ENCODE data around the gene YPEL1. TPM values are rescaled to one million over a fixed set of nuclear protein-coding genes. Genes with fewer than 3 reads are reported as not detected.
A peak's percentile ranks its signal among the peaks of the same experiment; 100 is the strongest.
"Not testable (repeated sequence)": the region's sequence is repeated elsewhere in the genome, so short reads cannot be mapped to it uniquely, and the experiment has no call there.

Gene YPEL1
- total RNA-seq, 2 experiments from 2014 or later = 7.2 to 21.6 TPM

- H3K27me3 Mint-ChIP-seq = no peaks in the 10 kb centered on the region
- H3K36me3 Mint-ChIP-seq = no peaks in the 10 kb centered on the region
- no peak overlapping the region for H3K27ac Mint-ChIP-seq
- no peak for ATAC-seq
- no peak overlapping the region for H3K4me3 Mint-ChIP-seq
- no peak for DNase-seq
- H3K4me1 Mint-ChIP-seq = peaks cover 11% of the 10 kb centered on the region
- CTCF ChIA-PET = interaction anchor here (1.0 to 1.5 kb wide), 6 partner anchors 14 to 226 kb away, joined by 3 to 5 read pairs (median 3); partner anchors contain the start of gene PPM1F
- no peaks in the 10 kb centered on the region for H3K9me3 Mint-ChIP-seq (ENCODE audit: low read depth)
Measured at GRCh38 chr22:21727159-21727558, 8.4 kb downstream of the YPEL1 start.

- peak; percentile 76 for DNase-seq
- peak; percentile 96 for ATAC-seq
- H3K4me3 Mint-ChIP-seq = no peak overlapping the region
- H3K27ac Mint-ChIP-seq = no peak overlapping the region
- H3K36me3 Mint-ChIP-seq = no peaks in the 10 kb centered on the region
- H3K4me1 Mint-ChIP-seq = peaks cover 11% of the 10 kb centered on the region
- no peaks in the 10 kb centered on the region for H3K27me3 Mint-ChIP-seq
- CTCF ChIA-PET = interaction anchor here (0.8 to 1.5 kb wide), 9 partner anchors 8 to 226 kb away, joined by 3 to 6 read pairs (median 3); partner anchors contain the start of genes PPM1F and YPEL1
- H3K9me3 Mint-ChIP-seq (ENCODE audit: low read depth) = no peaks in the 10 kb centered on the region
Measured at GRCh38 chr22:21726650-21727049, 8.9 kb downstream of the YPEL1 start.

GRCh38 chr22:21725956-21726649, 9.5 kb downstream of the YPEL1 start:
- no peak for ATAC-seq
- Mint-ChIP-seq H3K36me3 (no peaks in the 10 kb centered on the region), H3K27ac (no peak overlapping the region), H3K27me3 (no peaks in the 10 kb centered on the region), H3K4me1 (peaks cover 11% of the 10 kb centered on the region), H3K9me3 (ENCODE audit: low read depth) (no peaks in the 10 kb centered on the region), H3K4me3 (no peak overlapping the region)
- CTCF ChIA-PET = interaction anchor here (0.8 to 2.1 kb wide), 11 partner anchors 9 to 227 kb away, joined by 3 to 6 read pairs (median 4); partner anchors contain the start of genes PPM1F and YPEL1
- DNase-seq = no peak

- H3K27ac Mint-ChIP-seq; H3K27me3 Mint-ChIP-seq; H3K4me3 Mint-ChIP-seq; H3K36me3 Mint-ChIP-seq; DNase-seq; H3K9me3 Mint-ChIP-seq (ENCODE audit: low read depth); ATAC-seq: not testable (repeated sequence)
- peaks cover 11% of the 10 kb centered on the region for H3K4me1 Mint-ChIP-seq
- CTCF ChIA-PET = interaction anchor here (0.9 to 2.1 kb wide), 5 partner anchors 10 to 215 kb away, joined by 3 to 5 read pairs (median 4); no protein-coding TSS in a partner anchor
Measured at GRCh38 chr22:21724496-21724895, 11.1 kb downstream of the YPEL1 start.

GRCh38 chr22:21721195-21721852, 14.3 kb downstream of the YPEL1 start:
- not testable (repeated sequence) for H3K27ac Mint-ChIP-seq; H3K4me3 Mint-ChIP-seq; ATAC-seq; H3K9me3 Mint-ChIP-seq (ENCODE audit: low read depth); DNase-seq; H3K36me3 Mint-ChIP-seq; H3K27me3 Mint-ChIP-seq
- CTCF ChIA-PET = interaction anchor here (0.7 kb wide), 1 partner anchor 207 kb away, joined by 3 read pairs; no protein-coding TSS in a partner anchor
- peaks cover 17% of the 10 kb centered on the region for H3K4me1 Mint-ChIP-seq

- H3K27me3 Mint-ChIP-seq; H3K36me3 Mint-ChIP-seq; H3K9me3 Mint-ChIP-seq (ENCODE audit: low read depth); H3K27ac Mint-ChIP-seq; DNase-seq; ATAC-seq; H3K4me3 Mint-ChIP-seq: not testable (repeated sequence)
- CTCF ChIA-PET = interaction anchor here (0.7 to 2.2 kb wide), 3 partner anchors 208 to 232 kb away, joined by 3 to 9 read pairs (median 5); partner anchors contain the start of gene PPM1F
- peaks cover 16% of the 10 kb centered on the region for H3K4me1 Mint-ChIP-seq
Measured at GRCh38 chr22:21720191-21720859, 15.3 kb downstream of the YPEL1 start.

GRCh38 chr22:21719024-21719423, 16.6 kb downstream of the YPEL1 start:
- H3K4me3 Mint-ChIP-seq = no peak overlapping the region
- no peaks in the 10 kb centered on the region for H3K27me3 Mint-ChIP-seq
- DNase-seq (no peak), ATAC-seq (peak; percentile 12)
- peak overlapping the region; percentile 10 for H3K27ac Mint-ChIP-seq
- no peaks in the 10 kb centered on the region for H3K36me3 Mint-ChIP-seq
- CTCF ChIA-PET = interaction anchor here (1.0 to 2.2 kb wide), 6 partner anchors 11 to 253 kb away, joined by 3 to 9 read pairs (median 3); partner anchors contain the start of gene PPM1F
- peaks cover 16% of the 10 kb centered on the region for H3K4me1 Mint-ChIP-seq
- no peaks in the 10 kb centered on the region for H3K9me3 Mint-ChIP-seq (ENCODE audit: low read depth)

GRCh38 chr22:21718499-21718898, 17.1 kb downstream of the YPEL1 start:
- Mint-ChIP-seq H3K4me1 (peaks cover 19% of the 10 kb centered on the region), H3K36me3 (no peaks in the 10 kb centered on the region), H3K4me3 (no peak overlapping the region), H3K9me3 (ENCODE audit: low read depth) (no peaks in the 10 kb centered on the region), H3K27ac (no peak overlapping the region), H3K27me3 (no peaks in the 10 kb centered on the region)
- no peak for DNase-seq
- no peak for ATAC-seq
- CTCF ChIA-PET = interaction anchor here (1.3 to 2.2 kb wide), 4 partner anchors 10 to 234 kb away, joined by 3 to 9 read pairs (median 4); partner anchors contain the start of gene PPM1F

- not testable (repeated sequence) for H3K4me3 Mint-ChIP-seq; DNase-seq; H3K9me3 Mint-ChIP-seq (ENCODE audit: low read depth); H3K27ac Mint-ChIP-seq; H3K27me3 Mint-ChIP-seq; H3K36me3 Mint-ChIP-seq; ATAC-seq
- CTCF ChIA-PET = interaction anchor here (0.5 kb wide), 1 partner anchor 235 kb away, joined by 4 read pairs; no protein-coding TSS in a partner anchor
- peaks cover 25% of the 10 kb centered on the region for H3K4me1 Mint-ChIP-seq
Measured at GRCh38 chr22:21716395-21717122, 19.0 kb downstream of the YPEL1 start.

GRCh38 chr22:21714786-21715185, 20.8 kb downstream of the YPEL1 start:
- ATAC-seq (no peak), DNase-seq (no peak)
- Mint-ChIP-seq H3K27ac (no peak overlapping the region), H3K9me3 (ENCODE audit: low read depth) (no peaks in the 10 kb centered on the region), H3K36me3 (no peaks in the 10 kb centered on the region), H3K4me1 (peaks cover 25% of the 10 kb centered on the region), H3K27me3 (no peaks in the 10 kb centered on the region), H3K4me3 (no peak overlapping the region)
- CTCF ChIA-PET = interaction anchor here (1.0 to 1.5 kb wide), 4 partner anchors 10 to 238 kb away, joined by 3 to 6 read pairs (median 4); partner anchors contain the start of gene PPM1F

GRCh38 chr22:21714059-21714770, 21.4 kb downstream of the YPEL1 start:
- Mint-ChIP-seq H3K27ac (no peak overlapping the region), H3K4me1 (peaks cover 22% of the 10 kb centered on the region), H3K4me3 (no peak overlapping the region), H3K27me3 (no peaks in the 10 kb centered on the region), H3K36me3 (peaks cover 1% of the 10 kb centered on the region), H3K9me3 (ENCODE audit: low read depth) (no peaks in the 10 kb centered on the region)
- ATAC-seq (no peak), DNase-seq (no peak)
- CTCF ChIA-PET = interaction anchor here (0.8 to 2.5 kb wide), 13 partner anchors 11 to 239 kb away, joined by 3 to 16 read pairs (median 4); partner anchors contain the start of gene PPM1F

Data from activated CD8-positive, alpha-beta memory T cell treated with anti-CD3 and anti-CD28 coated beads, Interleukin-2, amount 10 ng/mL, durations not matched to agents 7 days and 5 days (primary cell).